ENCODE measurements around the gene MYLK. TPM values are rescaled to one million over a fixed set of nuclear protein-coding genes. Genes with fewer than 3 reads are reported as not detected.

The MYLK gene
- total and polyA plus RNA-seq, 4 donors, result 17.1 to 158 (median 41.9) TPM

- TF ChIP-seq, protein P1, sequence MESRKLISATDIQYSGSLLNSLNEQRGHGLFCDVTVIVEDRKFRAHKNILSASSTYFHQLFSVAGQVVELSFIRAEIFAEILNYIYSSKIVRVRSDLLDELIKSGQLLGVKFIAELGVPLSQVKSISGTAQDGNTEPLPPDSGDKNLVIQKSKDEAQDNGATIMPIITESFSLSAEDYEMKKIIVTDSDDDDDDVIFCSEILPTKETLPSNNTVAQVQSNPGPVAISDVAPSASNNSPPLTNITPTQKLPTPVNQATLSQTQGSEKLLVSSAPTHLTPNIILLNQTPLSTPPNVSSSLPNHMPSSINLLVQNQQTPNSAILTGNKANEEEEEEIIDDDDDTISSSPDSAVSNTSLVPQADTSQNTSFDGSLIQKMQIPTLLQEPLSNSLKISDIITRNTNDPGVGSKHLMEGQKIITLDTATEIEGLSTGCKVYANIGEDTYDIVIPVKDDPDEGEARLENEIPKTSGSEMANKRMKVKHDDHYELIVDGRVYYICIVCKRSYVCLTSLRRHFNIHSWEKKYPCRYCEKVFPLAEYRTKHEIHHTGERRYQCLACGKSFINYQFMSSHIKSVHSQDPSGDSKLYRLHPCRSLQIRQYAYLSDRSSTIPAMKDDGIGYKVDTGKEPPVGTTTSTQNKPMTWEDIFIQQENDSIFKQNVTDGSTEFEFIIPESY (IDR thresholded peaks at IDR 0.05), result no peak
- TF ChIP-seq FOXA2 (IDR thresholded peaks at IDR 0.05), result no peak
- no peak for TF ChIP-seq RXRA (IDR thresholded peaks at IDR 0.05)
- TF ChIP-seq HNF4A (conservative IDR thresholded peaks at IDR 0.05), result no peak
- TF ChIP-seq, protein P2, sequence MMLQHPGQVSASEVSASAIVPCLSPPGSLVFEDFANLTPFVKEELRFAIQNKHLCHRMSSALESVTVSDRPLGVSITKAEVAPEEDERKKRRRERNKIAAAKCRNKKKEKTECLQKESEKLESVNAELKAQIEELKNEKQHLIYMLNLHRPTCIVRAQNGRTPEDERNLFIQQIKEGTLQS (IDR thresholded peaks at IDR 0.05), result no peak
- no peak for TF ChIP-seq JUND (IDR thresholded peaks at IDR 0.05)
- TF ChIP-seq HNF4G (IDR thresholded peaks at IDR 0.05), result no peak
- TF ChIP-seq SP1 (IDR thresholded peaks at IDR 0.05), result no peak
Observed at GRCh38 chr3:123610331-123610730, 273.8 kb downstream of the MYLK start (continued).

GRCh38 chr3:123609063-123609462, 275.1 kb downstream of the MYLK start:
- H3K27me3 ChIP-seq (ENCODE audit: control insufficient read depth in 4 of 4, insufficient read depth in 4 of 4, low read length in 3 of 4), result no peaks in the 10 kb centered on the region
- DNase-seq (ENCODE audit: low spot score), result no peak
- TF ChIP-seq GABPA (IDR thresholded peaks at IDR 0.05 in 1 of 2, conservative IDR thresholded peaks at IDR 0.05 in 1 of 2), result no peak
- TF ChIP-seq, protein P1 (IDR thresholded peaks at IDR 0.05), result no peak
- no peak for TF ChIP-seq NR2F2 (IDR thresholded peaks at IDR 0.05)
- TF ChIP-seq SP1 (IDR thresholded peaks at IDR 0.05), result no peak
- TF ChIP-seq, protein P3, sequence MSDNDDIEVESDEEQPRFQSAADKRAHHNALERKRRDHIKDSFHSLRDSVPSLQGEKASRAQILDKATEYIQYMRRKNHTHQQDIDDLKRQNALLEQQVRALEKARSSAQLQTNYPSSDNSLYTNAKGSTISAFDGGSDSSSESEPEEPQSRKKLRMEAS (IDR thresholded peaks at IDR 0.05), result no peak
- no peak for TF ChIP-seq TAF1 (conservative IDR thresholded peaks at IDR 0.05)
- TF ChIP-seq JUND (IDR thresholded peaks at IDR 0.05), result no peak
- TF ChIP-seq RAD21 (IDR thresholded peaks at IDR 0.05), result no peak
- no peak for TF ChIP-seq REST (IDR thresholded peaks at IDR 0.05)
- TF ChIP-seq FOXA1 (IDR thresholded peaks at IDR 0.05), result no peak
- no peak for TF ChIP-seq HNF4A (conservative IDR thresholded peaks at IDR 0.05)
- TF ChIP-seq YY1 (IDR thresholded peaks at IDR 0.05), result no peak
- TF ChIP-seq CTCF (IDR thresholded peaks at IDR 0.05; ENCODE audit: low read depth, low read length, missing input control), result no peak
- TF ChIP-seq HNF4G (IDR thresholded peaks at IDR 0.05), result no peak
- TF ChIP-seq EGR1 (IDR thresholded peaks at IDR 0.05; ENCODE audit: low read depth in 2 of 2), result no peak
- peaks cover 0 to 3% (median 2%) of the 10 kb centered on the region in 4 donors for H3K36me3 ChIP-seq (ENCODE audit: control insufficient read depth in 4 of 4, insufficient read depth in 3 of 4, low read depth in 1 of 4, low read length in 3 of 4)
- no peak overlapping the region for H3K4me3 ChIP-seq (ENCODE audit: low read depth in 1 of 3, low read length in 3 of 3)
- 88% methylated on average over 5 of the region's 5 CpGs for WGBS
- H3K9me3 ChIP-seq (ENCODE audit: control insufficient read depth in 4 of 4, low read length in 3 of 4), result no peaks in the 10 kb centered on the region
- H3K4me1 ChIP-seq (ENCODE audit: control insufficient read depth in 4 of 4, insufficient read depth in 4 of 4, low read length in 3 of 4), result peaks cover 0 to 43% (median 35%) of the 10 kb centered on the region in 4 donors
- H3K9ac ChIP-seq (ENCODE audit: low read depth in 1 of 2, low read length in 2 of 2), result no peak overlapping the region
- no peak overlapping the region for H3K27ac ChIP-seq (ENCODE audit: low read depth in 1 of 2, low read length in 2 of 2)

Measured in liver (tissue), 9 donors.